SHP77 (cell line): Measurements from ENCODE around the gene PTBP1.

Source experiments
- DNase-seq, 2 experiments: peaks; one replicate each; lab custom pipeline; 2025; lab: John Stamatoyannopoulos, UW

Gene PTBP1

DNA sequence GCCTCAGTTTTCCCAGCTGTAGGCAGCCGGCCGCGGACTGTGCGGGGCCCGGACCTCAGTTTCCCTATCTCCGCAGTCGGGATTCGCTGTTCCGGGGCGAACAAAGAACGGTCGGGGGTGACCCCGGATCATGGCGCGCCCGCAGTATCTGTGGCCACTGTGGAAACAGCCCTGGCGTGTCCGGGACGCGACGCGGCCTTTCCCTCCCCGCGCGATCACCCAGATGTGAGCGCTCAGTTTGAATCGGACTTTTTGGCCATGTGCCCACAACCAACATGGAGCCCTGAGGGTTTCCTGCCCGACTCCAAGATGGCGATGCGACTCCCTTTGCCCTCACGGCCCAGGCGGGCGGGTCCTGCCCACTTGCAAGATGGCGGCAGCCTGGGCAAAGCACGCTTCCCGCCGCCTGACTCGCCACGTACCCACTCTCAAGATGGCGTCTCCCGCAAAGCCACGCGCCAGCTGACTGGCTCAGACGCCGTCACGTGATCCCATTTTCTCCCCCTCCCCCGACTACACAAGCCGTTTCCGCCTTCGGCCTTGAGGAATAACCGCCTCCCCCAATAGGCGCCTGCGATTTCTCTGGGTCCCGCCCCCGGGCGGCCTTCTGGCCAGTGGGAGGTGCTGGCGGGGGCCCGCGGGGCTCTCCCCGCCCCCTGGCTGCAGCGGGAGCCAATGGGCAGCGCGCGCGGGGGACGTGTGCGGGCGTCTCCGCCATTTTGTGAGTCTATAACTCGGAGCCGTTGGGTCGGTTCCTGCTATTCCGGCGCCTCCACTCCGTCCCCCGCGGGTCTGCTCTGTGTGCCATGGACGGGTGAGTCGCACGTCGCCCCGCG is at the start of gene PTBP1:
Gene PTBP1 (plus strand): TSS at position 761 of the 836 bp plus-strand sequence. CDS start 46 bp downstream, at position 807.
- peak; percentile 99 to 100 for DNase-seq

DNA sequence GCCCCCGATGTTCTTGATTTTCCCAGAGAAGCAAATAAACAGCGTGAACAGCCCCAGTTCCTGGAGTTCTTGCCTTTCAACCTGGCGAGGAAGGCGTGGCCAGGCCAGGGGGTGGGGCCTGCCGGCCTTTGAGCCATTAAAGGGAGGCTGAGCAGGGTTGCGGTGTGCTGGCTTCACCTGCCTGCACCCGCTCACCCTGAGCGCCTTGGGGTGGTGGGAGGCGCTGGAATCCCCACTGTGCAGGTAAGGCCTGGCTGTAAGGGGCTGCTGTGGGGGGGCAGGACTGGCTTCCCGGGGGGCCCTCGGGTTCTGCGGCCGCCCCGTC is 49.0 kb upstream of the PTBP1 start:
- DNase-seq: no peak

- DNase-seq: no peak
These were observed 47.4 kb upstream of the PTBP1 start for GRCh38 chr19:749811-750210.

DNA sequence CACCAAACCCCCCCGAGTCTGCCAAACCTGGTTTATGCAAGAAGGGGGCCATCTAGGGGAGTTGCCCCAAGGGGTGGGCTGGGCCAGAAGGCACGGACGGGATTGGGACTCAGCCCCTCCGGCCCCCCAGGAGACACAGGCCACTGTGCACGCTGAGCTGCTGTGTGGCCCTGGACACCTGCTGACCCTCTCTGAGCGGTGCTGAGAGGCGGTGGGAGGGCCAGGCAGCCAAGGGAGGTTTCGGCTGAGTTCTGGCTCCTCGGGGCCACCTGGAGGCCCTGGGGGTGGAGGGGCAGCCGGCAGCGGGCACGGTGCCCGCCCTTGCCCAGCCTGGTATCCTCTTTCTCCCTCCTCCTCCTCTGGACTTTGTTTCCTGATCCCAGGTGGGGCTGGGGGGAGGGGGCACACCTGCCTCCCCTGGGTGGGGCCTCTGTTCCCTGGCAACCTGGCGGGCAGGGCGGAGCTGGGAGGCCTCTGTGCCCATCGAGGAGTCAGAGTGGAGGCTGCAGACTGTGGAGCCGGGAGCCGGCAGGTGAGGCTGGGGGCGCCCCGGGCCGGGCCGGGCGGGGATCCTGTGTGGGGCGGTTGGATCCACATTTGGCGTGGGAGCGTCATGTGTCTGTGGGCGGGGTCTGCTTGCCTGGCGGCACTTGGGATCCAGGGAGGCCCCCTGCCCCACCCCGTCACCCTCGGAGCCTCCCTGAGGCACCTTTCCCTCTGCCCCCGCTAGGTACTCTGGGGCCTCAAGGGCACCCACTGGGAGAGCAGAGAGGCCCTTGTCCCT is 46.4 kb upstream of the PTBP1 start, which contains the start of gene MISP:
Gene MISP (plus strand): TSS at position 473 of the 784 bp plus-strand sequence. CDS start 5,835 bp downstream, outside the sequence.
- DNase-seq: peak; percentile 52 to 62

DNA sequence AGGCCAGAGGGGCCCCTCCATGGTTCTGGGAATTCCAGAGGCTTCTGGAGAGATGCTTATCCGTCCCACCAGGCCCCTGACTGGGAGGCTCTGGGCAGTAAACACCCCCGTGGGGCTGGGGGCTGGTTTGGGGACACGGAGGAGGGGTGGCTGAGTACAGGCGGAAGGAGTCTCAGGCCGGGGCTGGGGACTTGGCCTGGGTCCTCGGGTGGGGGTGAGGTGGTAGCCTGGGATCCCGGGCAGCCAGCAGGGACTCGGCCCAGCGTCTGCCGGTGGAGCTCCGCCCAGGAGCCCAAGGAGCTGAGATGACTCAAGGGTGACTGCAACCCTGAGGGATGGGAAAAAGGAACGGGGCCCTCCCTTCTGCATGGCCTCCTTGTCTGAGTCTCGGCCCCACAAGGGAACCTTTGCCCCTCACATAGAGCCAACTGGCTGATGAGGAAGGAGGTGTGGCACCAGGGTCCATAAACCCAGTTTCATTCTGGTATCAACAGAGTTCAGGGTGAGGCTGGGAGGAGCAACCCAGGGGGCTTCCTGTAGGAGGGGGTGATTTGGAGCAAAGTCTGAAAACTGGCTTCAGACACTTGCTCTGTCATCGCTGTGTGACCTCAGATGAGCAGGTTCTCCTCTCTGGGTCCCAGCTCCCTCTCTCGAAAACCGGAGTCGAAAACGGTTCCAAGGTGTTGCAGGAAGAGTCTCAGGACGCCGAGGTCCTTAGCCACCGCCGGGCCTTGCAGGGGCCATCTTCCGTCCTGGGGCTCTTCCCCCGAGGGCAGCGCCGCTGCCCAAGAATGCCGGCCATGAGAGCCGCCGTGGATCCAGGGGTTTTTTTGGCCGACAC is 45.5 kb upstream of the PTBP1 start:
- DNase-seq: no peak

DNA sequence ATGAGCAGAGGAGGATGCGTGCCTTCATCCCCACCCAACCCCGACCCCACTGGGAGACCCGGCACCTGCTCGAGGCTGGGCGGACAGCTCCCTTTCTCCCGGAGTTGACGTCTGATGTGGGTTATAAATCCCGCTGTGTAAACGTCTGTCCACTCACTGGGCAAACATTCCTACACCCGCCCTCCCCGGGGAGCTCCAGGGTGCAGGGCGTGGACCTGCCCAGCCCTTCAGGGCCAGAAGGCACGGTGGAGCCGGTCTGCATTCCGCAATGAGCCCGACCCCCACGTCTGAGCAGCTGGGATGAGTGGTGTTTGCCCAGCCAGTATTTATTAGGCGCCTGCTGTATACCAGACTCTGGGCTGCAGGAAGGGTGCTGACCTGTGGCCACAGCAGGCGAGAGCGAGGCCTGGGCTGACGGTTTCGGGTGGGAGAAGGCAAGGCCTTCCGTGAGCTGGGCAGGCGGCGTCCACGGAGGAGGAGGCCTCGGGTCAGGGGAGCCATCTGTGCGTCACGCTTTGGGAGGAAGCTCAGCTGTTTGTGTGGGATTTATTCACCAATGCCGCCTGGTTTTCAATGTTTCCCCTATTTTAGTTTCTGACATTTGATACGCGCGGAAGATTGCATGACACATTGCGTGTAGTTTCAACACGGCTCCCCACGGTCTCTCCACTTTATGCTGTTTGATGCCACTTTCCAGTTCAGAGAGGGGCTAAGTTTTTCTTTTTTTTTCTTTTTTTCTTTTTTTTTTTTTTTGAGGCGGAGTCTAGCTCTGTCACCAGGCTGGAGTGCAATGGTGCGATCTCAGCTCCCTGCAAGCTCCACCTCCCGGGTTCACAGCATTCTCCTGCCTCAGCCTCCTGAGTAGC is 44.4 kb upstream of the PTBP1 start:
- DNase-seq: peak; percentile 89 to 93

GRCh38 chr19:754530-754929 is 42.7 kb upstream of the PTBP1 start:
- no peak for DNase-seq

DNA sequence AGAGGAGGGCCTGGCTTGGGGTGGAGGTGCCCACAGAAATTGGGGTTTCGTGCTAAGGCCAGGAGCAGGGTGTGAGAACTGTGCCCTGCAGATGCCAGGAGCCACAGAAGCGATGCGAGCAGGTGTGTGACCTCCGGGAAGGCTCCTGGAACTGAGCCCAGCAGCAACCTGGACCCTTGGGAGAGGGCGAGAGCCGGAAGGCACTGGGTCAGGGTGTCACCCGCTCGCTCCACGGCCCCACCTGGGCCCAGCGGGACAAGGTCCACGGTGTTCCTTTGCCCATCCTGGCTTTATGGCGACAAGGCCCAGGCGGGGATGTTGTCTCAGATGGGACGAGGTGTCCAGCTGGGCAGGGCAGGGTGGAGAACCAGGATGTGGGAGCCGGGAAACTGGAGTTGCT is 42.2 kb upstream of the PTBP1 start:
- DNase-seq: no peak

DNA sequence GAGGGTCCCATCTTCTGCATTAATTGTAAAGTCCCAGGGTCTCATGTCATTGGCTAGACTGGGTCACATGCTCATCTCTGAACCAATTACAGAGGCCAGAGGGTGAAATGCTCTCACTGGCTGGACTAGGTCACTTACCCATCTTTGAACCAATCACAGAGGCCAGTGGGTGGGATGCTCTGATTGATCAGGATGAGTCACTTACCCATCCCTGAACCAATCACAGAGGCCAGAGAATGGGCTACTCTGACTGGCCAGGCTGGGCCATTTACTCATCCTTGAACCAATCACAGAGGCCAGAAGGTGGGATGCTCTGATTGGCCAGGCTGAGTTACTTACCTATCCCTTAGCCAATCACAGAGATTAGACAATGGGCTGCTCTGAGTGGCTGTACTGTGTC is 41.0 kb upstream of the PTBP1 start:
- DNase-seq: peak in 1 of 2 experiments; percentile 29

DNA sequence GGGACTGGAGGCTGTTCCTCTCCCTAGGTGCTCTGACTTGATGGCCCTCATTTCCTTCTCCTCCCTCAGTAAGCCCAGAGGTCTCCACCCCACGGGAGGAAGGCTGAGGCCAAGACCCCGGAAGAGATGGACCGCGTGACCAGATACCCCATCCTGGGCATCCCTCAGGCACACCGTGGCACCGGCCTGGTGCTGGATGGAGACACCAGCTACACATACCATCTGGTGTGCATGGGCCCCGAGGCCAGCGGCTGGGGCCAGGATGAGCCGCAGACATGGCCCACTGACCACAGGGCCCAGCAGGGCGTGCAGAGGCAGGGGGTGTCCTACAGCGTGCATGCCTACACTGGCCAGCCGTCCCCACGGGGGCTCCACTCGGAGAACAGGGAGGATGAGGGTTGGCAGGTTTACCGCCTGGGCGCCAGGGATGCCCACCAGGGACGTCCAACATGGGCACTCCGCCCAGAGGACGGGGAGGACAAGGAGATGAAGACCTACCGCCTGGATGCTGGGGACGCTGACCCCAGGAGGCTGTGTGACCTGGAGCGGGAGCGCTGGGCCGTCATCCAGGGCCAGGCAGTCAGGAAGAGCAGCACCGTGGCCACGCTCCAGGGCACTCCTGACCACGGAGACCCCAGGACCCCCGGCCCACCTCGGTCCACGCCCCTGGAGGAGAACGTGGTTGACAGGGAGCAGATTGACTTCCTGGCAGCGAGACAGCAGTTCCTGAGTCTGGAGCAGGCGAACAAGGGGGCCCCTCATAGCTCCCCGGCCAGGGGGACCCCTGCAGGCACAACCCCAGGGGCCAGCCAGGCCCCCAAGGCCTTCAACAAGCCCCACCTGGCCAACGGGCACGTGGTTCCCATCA is 40.2 kb upstream of the PTBP1 start:
- DNase-seq: no peak

- DNase-seq: no peak
These were observed 39.2 kb upstream of the PTBP1 start for GRCh38 chr19:757811-758668.

DNA sequence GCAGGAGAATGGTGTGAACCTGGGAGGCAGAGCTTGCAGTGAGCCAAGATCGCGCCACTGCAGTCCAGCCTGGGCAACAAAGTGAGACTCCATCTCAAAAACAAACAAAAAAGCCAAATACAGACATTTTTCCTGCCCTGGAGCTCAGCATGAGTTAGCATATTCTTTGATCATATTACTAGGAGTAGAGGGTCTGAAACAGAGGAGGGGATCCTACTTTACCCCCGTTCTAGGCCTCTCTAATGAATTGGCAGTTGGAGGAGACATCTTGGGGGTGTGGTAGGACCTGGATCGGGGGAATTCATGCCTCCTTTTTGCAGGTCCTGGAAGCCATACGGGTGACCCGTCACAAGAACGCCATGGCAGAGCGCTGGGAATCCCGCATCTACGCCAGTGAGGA is 34.1 kb upstream of the PTBP1 start:
- DNase-seq: no peak

DNA sequence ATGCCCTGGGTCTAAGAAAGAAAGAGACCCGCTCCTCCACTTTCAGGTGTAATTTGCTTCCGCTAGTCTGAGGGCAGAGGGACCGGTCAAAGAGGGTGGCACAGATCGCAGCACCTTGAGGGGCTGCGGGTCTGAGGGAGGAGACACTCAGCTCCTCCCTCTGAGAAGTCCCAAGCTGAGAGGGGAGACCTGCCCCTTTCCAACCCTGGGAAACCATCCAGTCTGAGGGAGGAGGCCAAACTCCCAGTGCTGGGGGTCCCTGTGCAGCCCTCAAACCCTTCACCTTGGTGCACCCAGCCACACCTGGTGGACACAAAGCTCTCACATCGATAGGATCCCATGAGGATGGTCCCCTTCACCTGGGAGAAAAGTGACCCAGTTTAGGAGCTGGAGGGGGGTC is 33.4 kb upstream of the PTBP1 start:
- DNase-seq: no peak

- DNase-seq: no peak
These were observed 33.0 kb upstream of the PTBP1 start for GRCh38 chr19:764301-764700.

DNA sequence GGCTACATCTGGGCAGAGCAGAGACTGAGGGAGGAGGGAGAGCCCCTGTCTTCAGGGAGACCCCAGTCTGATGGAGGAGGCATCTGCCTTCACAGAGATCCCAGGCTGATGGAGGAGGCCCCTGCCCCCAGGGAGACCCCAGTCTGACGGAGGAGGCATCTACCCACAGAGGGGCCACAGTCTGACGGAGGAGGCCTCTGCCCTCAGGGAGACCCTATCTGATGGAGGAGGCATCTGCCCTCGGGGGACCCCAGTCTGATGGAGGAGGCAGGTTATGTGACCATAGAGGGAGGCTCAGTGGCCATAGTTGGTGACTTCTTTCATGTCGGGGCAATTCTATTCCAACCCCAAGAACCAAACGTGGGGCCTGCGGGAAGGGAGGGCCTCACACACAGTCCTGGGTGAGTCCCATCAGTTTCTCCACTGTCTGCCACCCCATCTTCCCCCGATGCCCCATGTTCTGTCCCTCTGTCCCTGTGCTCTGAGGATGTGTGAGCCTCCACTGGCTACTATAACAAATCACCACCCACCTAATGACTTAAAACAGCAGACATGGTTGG is 32.0 kb upstream of the PTBP1 start:
- no peak for DNase-seq

DNA sequence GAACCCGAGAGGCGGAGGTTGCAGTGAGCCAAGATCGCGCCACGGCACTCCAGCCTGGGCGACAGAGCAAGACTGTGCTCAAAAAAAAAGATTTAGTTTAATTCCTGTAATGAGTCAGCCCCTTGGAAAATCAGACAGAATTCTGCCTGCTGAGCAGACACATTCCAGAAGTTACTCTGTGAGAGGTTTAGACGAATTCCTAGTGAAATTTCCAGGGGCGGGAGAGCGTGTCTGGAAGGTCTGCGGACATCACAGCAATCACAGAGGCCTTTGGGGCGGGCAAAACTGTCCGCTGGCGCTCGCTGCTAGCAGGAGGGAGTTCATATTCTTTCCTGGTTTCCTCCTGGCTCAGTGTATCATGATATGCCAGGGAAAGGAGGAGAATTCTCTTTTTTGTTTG is 28.8 kb upstream of the PTBP1 start:
- DNase-seq: no peak

GRCh38 chr19:769616-770015 is 27.6 kb upstream of the PTBP1 start:
- DNase-seq: no peak

DNA sequence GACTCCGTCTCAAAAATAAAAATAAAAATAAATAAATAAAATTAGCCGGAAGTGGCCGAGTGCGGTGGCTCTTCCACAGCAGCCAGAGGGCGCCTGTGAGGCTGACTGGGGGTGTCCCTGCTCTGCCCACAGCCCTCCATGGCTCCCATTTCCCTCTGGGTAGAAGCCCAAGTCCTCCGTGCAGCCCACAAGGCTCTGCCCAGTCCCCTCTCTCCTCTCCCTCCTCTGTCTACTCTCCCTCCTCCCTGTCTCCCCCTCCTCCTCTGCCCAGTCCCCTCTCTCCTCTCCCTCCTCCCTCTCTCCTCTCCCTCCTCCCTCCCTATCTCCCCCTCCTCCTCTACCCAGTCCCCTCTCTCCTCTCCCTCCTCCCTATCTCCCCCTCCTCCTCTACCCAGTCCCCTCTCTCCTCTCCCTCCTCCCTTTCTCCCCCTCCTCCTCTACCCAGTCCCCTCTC is 25.9 kb upstream of the PTBP1 start:
- no peak for DNase-seq

DNA sequence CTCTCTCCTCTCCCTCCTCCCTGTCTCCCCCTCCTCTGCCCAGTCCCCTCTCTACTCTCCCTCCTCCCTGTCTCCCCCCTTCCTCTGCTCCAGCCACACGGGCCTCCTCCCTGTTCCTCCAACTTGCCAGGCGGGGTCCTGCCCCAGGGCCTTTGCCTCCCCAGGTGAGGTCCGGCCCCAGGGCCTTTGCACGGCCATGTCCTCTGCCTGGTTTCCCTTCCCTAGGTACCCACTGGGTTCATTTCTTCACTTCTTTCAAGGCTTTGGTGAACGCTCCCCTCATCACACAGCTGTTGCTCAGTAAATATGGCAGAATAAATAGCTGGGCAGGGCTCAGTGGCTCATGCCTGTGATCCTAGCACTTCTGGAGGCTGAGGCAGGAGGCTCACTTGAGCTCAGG is 25.2 kb upstream of the PTBP1 start:
- DNase-seq: no peak
